RPMI8226 (cell line): ENCODE measurements around the gene DAD1.

Experiments
- DNase-seq: peaks from one replicate; pipeline ENCODE4 v3.0.0-alpha.2; 2015

The DAD1 gene

DNA sequence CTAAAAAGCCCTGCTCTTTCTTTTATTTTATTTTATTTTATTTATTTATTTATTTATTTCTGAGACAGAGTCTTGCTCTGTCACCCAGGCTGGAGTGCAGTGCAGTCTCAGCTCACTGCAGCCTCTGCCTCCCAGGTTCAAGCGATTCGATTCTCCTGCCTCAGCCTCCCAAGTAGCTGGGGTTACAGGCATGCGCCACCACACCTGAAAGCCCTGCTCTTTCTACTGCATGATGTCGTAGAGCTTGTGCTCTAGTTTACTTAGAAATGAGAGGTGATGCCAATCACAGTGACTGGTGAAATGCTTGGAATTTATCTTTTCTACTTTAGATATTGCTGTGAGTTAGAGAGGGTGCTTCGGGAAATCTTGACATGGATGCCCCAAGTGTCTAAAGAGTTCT lies 54.5 kb downstream of the DAD1 start:
- no peak for DNase-seq

DNA sequence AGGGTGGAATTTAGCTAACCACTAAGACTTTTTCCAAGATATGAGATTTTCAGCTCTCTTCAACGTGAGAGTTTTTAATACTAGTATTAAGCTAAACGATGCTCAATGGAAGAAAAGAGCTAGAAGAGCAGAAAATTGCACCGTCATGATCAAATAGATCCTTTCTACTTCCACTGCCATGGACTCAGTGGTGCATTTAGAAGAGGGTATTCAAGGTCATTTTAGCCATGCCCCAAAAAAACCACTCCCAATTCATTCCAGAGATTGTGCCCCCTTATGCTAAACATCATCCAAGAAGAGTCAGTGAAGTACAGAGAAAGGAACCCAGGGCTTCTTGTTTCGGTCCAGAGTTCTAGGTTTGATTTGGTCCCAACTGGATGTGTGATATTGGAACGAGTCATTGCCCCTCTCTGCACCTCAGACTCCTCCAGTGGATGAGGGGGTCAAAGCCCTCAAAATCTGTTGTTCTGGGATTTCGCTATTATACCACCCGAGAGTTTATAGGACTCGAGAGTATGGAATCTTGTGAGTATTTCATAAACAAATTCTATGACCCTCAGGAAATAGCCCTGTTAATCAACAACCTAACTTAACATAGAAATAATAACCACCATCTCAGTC lies 55.2 kb downstream of the DAD1 start:
- DNase-seq, result no peak

DNA sequence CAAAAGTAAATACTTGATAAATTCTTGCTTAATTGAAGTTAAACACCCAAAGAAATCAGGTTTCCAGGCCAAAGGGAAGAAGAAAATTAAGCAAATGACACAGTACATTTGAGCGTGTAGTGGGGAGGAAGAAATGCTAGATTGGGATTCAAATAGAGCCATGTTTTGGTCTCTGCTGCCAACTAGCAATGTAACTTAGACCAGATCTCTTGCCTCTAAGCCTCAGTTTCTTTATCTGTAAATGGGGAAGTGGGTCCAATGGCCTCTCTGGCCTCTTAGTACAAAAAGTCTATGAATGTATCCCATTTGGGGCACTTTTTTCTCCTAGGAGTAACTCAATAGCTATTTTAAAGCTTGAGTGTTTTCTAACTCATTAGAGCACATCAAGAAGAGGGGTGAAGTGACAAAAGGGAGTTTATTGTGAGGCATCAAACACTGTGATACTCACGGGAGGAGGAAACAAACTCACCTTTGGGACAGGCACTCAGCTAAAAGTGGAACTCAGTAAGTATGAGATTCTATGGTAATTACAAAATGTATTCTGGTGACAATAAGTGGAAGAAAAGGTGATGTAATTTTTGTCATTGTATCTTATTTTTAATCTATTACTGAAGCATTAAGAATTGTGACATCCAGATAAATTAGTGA lies 55.8 kb downstream of the DAD1 start:
- no peak for DNase-seq

DNA sequence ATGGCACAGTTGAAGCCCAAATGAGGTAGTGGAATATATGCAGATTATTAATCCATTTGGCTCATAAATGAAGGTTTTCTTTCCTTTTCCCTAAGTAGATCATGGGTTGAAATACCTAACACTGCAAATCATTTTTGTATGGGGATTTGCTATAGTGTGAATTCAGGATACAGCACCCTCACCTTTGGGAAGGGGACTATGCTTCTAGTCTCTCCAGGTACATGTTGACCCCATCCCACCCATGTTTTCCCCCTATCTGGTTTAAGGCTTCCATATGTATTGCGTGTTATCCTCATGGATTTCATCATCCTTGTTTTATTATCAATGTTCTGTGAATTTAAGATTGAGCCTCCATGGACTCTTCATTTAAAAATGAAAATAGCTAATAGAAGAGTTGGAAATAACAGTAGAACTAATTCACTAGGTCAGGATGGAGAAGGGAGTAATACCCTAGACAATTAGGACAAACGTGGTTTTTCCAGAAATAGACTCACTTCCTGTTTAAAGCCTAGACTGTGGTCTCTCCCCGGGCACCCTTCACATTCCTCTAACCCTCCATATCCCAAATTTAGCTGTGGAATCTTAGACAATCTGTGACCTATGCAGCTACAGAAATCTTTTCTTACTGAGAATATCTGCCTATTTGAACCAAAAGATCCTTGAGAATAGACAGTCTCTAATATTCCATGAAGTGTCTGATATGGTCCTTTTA lies 56.5 kb downstream of the DAD1 start:
- no peak for DNase-seq

DNA sequence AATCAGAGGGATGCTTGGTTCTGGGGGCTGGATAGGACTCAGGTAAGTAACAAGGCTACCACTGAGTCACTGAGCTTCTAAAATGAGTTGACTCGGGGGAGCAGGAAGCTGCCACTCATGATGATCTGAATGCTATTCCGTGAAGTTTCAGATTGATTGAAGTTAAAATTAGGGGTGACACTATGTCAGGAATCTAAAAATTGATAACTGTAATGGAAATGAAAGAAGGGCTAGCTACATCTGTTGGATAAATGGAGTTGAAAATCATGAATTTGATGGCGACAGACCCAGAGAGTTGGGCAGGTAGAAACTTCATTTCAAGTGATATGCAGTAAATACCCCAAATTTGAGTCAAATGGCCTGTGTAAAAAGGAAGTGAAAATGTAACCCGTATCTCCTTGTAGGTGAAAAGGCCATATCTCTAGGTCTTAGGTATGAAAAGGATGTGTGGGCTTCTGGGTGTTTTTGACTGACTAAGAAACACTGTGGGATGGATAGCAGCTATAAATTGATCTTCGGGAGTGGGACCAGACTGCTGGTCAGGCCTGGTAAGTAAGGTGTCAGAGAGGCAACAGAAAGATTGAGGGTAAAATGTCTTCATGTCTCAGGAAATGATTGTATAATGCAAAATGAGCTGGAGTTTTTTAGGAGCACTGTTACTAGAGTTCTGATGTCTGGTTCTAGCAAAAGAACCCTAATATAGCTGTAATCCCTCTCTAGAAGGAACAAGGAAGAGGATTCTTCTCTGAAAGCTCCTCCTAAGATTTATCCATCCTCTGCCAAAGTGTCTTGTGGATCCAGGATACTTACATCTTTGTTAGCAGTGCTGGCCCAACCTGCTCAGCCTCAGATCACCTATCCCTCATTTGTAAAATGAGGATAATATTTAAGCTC lies 57.3 kb downstream of the DAD1 start:
- no peak for DNase-seq

DNA sequence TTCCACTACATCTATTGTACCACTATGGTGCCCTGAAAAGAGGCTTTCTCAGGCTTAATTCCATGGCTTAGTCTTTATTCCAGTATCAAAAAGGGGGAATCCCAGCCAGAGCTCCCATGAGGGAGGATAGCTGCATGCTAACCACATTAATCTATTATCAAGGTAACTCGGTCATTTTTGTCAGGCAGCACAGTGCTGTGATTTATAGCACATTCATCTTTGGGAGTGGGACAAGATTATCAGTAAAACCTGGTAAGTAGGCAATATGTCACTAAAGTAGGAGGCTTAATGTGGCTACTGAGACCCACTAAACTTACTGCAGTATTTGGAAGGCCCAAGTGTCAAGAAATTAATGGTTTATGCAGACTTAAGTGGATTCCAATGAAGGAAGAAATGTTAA lies 58.9 kb downstream of the DAD1 start:
- no peak for DNase-seq

DNA sequence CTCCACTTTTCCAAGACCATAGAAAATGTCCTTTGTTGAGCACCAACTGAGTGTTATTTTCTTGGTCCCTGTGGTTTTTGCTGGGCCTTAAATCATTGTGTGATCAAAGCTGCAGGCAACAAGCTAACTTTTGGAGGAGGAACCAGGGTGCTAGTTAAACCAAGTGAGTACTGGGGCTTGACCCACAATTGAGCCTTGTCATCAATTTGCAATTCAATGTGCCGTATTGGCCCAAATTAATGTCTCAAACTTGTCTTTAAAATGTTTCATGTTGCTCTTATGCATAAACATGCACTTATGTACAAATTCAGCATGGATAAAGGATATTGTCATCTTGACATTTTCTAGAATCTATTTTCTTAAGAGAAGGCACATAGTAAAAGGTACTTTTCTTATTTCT lies 62.3 kb downstream of the DAD1 start:
- no peak for DNase-seq

DNA sequence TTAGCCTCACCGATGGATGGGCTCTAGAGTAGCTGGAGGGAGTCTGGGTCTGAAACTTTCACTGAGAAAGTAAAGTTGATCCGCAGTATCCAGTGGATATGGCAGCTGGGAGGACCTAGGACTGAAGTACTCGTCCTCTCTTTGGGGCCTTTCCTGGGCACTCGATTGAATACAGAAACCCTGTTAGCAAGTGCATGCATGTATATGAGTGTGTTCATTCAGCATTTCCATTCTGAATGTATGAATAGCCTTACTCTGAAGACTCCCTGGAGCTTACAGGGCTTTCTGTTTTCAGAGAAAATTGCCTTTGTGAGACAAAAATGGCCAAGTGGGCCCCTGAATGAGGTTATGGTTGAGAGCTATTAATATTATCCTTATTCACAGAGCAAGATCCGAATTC lies 62.8 kb downstream of the DAD1 start:
- DNase-seq, result no peak

DNA sequence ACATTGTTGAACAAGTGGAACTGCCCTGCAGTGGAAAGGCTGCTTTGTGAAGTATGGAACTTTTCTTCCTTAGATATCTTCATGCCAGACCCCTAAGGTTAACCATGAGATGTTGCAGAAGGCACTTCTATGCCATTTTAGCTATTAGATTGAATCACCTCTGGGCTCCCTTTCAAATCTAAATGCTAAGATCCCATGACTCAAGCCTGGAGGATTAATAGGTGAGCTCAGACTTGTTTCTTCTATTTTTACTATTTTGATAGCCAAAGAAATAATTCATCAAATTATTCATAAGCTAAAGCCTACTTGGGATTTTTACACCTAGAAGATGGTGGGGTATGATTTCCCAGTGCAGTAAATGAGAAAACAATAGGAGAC lies 64.3 kb downstream of the DAD1 start:
- no peak for DNase-seq

DNA sequence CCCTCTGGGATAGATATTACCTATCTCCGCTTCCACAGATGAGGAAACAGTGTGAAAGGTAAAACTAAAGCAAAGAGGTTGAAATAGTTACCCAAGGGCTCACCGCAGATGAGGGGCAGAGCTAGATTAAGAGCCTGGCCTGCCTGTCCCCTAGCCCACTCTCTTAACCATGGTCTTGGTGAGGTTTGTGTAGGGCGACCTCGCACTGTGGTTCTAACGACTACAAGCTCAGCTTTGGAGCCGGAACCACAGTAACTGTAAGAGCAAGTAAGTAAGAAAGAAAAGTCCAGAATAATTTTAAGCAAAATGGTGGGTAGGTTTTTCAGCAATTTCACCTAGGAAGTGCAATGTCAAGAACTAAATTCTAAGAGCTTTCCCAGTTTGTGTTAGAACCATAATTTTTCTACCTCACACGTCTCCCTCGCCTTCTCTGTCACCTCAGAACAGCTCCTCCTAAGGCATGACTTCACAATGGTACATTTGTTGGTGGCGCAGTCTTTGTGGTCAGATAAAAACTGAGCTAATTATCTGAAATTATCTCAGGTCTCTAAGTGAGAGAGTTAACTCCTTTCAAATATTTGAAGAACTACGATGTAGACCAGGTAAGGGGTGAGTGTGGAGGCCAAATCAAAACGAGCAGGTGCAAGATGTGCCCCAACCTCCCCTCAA lies 64.8 kb downstream of the DAD1 start:
- DNase-seq, result no peak

DNA sequence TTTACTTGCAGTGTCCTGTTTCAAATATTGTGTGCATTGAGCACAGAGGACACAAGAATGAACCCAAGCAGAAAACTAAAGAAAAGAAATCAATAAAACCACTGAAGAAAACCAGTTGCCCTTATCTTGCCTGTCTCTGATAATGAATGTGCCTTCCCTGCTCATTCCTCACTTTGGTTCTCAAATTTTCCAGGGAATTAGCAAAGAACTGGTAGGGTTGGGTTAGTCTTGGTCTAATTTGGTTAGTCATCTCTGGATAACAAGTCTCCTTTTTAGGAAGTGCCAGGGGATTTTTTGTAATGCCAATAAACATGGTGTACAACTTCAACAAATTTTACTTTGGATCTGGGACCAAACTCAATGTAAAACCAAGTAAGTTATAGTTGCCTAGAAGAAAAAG lies 65.7 kb downstream of the DAD1 start:
- no peak for DNase-seq

DNA sequence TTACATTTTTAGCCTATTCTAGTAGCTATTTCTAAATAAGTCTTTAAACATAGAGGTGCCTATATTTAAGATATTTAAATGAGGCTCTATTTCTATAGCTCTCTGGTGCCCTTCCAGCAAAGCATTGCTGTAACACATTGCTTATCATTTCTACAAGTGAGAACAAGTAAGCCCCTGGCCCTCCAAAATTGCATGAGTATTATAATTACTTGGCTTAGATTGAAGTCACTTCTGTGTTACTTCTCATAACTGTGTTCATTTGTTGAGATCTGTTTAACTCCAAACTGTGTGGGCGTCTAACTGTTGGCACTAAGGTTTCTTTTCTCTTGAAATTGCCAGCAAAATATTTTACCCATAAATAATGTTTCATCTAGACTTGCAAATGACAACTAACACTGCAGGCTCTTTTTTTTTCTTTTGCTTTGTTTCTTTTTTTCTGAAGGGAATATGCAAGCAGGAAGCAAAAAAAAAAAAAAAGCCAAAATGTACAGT lies 66.5 kb downstream of the DAD1 start:
- DNase-seq, result no peak

DNA sequence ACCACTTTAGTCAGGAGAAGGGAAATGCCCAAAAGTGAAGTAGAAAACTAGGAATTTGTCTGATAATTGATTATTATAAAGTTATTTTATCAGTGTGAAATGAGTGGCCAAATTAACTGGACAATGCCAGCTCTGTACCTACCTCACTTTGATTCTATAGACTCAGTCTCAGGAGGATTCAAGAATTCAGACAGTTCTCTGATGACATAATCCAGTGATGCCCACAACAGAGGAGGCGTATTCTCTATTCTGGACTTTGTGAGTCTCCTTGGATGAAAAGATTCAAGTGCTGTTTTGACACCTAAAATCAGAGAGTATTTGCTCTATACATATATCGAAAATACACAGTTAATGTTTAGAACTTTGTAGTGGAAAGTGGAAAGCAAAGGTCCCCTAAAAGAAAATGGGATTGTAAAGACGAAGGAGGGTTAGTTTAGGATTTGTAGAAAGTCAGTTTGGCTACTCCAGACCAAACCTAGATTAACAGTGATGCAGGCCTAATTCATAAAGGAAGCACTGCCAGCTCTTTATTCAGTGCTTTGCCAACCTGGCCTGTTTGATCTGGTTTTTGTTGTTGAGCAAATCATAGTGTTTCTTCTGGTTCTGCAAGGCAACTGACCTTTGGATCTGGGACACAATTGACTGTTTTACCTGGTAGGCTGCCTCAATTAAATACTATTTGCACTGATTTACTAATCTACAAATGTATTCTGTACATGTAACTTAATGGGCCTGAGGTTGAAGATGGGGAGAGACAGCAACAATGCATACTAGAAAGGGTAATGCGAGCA lies 67.4 kb downstream of the DAD1 start:
- no peak for DNase-seq

DNA sequence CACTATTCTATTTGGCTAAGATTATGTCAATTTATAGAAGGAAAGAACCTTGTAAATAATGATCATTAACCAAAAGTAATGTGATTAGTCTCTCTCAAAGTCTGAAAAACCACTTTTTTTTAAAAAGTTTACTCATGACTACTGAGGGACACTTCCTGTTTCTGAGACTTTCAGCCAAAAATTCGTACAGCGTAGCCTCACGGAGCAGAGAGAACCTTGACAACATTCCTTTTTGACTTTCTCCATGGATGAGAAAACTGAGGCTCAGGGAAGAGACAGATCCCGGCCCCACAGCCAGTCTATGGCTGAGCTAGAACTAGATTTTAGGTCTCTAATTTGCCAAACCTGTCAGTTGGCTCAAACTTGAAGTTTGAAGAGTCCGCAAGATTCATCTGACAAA lies 68.2 kb downstream of the DAD1 start:
- DNase-seq, result no peak

DNA sequence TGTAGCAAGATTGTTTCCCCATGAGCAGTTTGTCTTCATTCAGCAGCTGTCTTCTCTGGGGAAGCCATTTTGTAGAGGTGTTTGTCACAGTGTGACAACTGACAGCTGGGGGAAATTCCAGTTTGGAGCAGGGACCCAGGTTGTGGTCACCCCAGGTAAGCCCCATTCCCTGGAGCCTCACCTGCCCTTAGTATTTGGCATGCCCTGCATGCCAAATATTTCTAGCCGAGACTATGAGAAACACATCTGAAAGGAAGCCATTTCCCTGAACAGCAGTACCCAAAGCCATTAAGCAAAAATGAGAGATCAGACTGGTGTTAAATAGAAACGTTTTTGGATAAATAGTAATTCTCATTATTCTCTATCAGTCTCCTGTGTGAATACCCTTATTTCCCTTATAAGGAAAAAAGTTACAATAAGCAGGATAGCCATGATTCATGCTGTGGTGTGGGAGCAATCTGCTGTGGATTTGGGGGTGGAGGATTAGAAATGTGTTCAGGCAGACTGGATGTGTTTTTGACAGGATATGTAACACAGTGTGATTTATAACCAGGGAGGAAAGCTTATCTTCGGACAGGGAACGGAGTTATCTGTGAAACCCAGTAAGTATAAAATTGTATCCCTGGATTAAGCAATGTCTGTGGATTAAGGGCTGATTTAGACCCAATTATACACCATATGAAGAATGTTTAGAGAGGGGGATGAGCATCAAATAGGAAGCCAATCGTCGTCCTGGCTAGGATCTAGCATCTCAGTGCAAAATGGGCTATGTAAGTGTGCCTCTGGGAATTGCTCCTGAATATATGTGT lies 68.9 kb downstream of the DAD1 start:
- no peak for DNase-seq

DNA sequence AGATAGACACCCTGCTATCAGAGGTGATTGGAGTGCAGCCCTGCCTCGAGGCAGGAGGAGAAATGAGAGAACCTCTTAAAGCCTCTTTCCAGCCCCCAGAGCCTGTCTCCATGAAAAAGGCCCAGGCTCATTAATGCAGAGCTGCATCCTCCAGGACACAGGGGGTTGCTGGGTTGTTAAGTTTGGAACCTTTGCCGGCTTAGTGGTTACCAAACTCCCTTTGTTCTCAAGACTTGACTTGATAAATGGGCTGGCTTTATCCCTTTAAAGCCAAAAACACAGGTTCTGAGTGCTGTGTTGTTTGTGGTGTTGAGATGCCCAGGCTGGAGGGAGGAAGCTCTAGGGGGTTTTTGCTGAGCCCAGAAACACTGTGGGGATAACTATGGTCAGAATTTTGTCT lies 71.0 kb downstream of the DAD1 start:
- DNase-seq, result no peak

DNA sequence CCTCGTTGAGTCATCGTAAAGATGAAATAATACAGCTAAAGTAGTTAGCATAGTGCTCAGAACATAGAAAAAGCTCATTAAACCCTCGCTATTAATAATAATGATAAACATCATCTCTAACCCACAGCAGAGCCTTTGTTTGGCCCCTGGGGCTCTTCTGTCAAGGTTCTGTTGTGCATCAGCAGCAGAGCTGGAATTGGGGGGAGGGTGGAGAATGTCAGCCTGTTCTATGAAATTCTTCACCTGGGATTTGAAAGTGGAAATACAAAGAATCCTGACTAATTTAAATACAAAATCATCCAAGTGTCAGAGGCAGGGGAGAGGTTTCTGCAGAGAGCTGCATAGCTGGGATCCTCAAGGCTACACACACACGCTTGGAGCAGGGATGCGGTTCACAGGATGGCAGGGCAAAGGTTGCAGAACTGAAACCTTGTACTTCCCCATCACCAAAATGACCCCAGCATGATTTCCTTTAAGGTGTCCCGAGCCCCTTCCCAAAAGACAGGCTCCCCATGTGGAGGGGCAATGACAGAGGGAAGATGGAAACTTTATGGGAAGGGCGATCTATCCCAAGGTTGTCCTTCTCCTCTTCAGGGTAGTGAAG lies 71.8 kb downstream of the DAD1 start:
- no peak for DNase-seq

DNA sequence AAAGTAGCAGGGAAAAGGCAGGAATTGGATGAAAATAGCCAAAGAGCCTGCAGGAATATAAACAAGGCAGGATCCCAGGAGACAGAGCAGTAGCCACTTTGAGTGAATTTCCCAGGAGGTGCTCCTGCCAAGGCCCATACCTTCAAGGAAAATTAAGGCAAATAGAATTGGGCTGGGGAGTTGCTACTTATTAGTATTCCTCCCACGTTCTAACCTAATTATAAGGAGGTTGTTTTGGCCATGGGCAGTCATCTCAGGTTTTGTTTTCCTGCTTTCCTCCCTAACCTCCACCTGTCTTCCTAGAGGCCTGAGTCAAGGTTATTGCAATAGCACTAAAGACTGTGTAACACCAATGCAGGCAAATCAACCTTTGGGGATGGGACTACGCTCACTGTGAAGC lies 73.1 kb downstream of the DAD1 start:
- no peak for DNase-seq
